IPS-18a (cell line): Measurements from ENCODE around the gene SDK2.

Source experiments
- H3K27ac ChIP-seq: one replicate; pipeline ENCODE4 v1.5.1; 2013; ENCODE audit warnings: low read length
- H3K27me3 ChIP-seq: one replicate; pipeline ENCODE4 v1.6.1; 2013; ENCODE audit warnings: mild to moderate bottlenecking, low read length; ENCODE audit not compliant: control insufficient read depth, insufficient read depth
- H3K36me3 ChIP-seq: one replicate; pipeline ENCODE4 v1.6.1; 2013; ENCODE audit warnings: low read depth, low read length; ENCODE audit not compliant: control insufficient read depth
- H3K4me1 ChIP-seq: one replicate; pipeline ENCODE4 v1.6.1; 2013; ENCODE audit warnings: low read depth, low read length; ENCODE audit not compliant: control insufficient read depth
- H3K4me3 ChIP-seq: one replicate; pipeline ENCODE4 v1.5.1; 2013; ENCODE audit warnings: low read length
- H3K9ac ChIP-seq: one replicate; pipeline ENCODE4 v1.6.1; 2013; ENCODE audit warnings: mild to moderate bottlenecking, low read length, moderate library complexity
- H3K9me3 ChIP-seq: one replicate; pipeline ENCODE4 v1.6.1; 2013; ENCODE audit warnings: low read depth, low read length; ENCODE audit not compliant: control insufficient read depth

Gene SDK2

DNA sequence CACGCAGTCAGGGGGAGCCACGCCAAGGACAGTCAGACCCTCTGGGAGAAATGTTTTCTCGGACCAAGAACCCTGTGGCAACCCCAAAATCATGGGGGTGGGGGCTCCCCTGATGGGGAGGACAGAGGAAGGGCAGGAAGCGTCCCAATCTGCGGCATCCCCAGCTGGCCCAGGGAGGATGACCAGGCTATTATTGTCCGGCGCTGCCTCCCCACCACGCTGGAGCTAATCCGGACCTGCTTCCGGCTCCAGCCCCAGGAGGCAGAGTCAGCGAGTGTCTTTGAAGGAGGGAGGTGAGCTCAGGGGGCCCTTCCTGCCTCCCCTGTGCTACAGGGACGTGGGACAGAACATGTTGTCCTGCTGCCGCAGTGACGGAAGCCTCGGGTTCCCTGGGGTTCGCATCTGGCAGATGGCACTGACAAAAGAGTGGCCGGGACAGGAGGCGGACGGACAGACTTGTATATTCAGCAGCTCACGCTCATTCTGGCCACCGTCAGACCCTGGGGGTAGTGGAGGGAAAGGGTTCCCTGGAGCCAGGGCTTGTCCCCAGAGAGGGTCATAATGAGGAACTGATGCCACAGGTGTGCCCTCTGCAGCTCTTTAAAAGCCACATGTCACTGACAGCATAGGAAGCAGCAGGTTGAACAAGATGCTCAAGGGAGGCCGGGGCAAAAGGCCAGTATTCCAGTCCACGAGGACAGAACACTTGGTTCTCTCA is 278.2 kb downstream of the SDK2 start:
- H3K27ac ChIP-seq = no peak overlapping the region
- peak overlapping the region; percentile 27 for H3K9ac ChIP-seq

DNA sequence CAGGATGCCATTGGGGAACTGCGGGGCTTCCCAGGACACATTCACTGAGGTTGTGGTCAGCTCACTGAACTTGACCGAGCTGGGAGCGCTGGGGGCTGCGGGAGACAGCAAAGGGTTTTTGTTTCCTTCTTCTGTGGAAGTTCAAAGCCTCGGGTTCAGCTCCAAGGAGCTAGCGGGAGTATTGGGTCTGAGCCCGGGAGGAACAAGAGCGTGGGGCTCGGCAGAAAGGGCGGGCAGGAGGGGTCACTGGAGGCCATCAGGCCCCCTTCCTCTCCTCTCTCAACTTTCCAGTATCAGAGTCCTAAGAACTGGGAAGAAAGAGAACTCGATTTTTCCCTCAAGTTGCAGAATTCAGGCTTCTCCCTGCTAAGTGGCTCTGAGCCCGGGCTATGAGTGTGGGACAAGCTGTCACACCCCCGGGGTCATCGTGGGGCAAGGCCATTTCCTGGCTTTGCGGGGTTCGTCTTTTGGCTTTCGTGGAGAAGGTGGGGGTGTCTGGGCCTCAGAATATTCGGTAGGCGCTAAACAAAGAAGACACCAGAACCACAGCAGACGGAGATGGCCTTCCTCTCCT is 278.9 kb downstream of the SDK2 start:
- H3K27ac ChIP-seq = no peak overlapping the region
- no peaks in the 10 kb centered on the region for H3K27me3 ChIP-seq
- no peaks in the 10 kb centered on the region for H3K9me3 ChIP-seq
- no peaks in the 10 kb centered on the region for H3K36me3 ChIP-seq
- no peak overlapping the region for H3K4me3 ChIP-seq
- H3K4me1 ChIP-seq = peaks cover 36% of the 10 kb centered on the region
- H3K9ac ChIP-seq = no peak overlapping the region

More for the DNA sequence above, 278.2 kb downstream of the SDK2 start:
- Histone ChIP-seq H3K27me3 (no peaks in the 10 kb centered on the region), H3K4me1 (peaks cover 29% of the 10 kb centered on the region), H3K4me3 (no peak overlapping the region), H3K36me3 (no peaks in the 10 kb centered on the region), H3K9me3 (no peaks in the 10 kb centered on the region)

DNA sequence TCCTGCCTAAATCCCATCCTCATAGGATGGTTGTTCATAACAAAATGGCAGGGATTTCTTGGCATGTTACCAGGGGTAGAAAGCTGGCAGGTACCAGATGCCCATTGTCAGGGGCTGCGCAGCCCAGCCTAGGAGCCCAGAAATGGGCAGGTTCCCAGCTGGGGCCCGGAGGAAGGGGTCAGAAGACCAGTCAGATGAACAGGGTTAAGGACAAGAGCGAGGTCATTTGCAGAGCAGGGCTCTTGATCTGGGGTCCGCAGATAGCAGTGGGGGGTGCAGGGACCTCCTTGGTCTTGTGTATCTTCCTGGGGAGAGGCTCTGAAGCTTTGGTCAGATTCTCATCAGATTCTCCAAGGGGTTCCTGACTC is 280.1 kb downstream of the SDK2 start:
- Histone ChIP-seq H3K4me1 (peaks cover 45% of the 10 kb centered on the region), H3K36me3 (no peaks in the 10 kb centered on the region), H3K27me3 (no peaks in the 10 kb centered on the region)

GRCh38 chr17:73363442-73364154 is 280.6 kb downstream of the SDK2 start:
- no peak overlapping the region for H3K4me3 ChIP-seq
- H3K27ac ChIP-seq = no peak overlapping the region
- H3K4me1 ChIP-seq = peaks cover 45% of the 10 kb centered on the region
- H3K9me3 ChIP-seq = no peaks in the 10 kb centered on the region
- H3K9ac ChIP-seq = no peak overlapping the region
- H3K36me3 ChIP-seq = no peaks in the 10 kb centered on the region
- H3K27me3 ChIP-seq = no peaks in the 10 kb centered on the region

More for the DNA sequence above, 280.1 kb downstream of the SDK2 start:
- no peaks in the 10 kb centered on the region for H3K9me3 ChIP-seq
- H3K4me3 ChIP-seq = no peak overlapping the region
- H3K9ac ChIP-seq = no peak overlapping the region
- H3K27ac ChIP-seq = no peak overlapping the region

DNA sequence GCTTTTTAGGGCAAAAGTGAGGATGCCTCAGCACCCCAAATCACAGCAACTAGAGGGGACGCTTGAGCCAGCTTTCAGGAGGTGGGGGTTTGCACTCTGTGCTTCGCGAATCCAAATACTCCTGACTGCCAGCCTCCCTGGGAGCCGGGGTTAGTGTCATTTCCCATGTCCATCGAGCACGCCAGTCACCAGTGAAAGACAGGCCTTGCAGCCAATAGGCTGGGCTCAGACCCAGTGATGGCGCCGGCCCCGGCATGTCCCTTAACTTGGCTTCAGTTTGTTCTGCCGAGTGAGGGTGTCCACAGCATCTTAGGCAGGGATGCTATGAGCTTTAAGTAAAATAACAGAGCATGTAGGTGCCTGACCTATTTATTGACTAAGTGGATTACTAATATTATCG is 281.5 kb downstream of the SDK2 start:
- Histone ChIP-seq H3K9me3 (no peaks in the 10 kb centered on the region), H3K4me3 (no peak overlapping the region), H3K36me3 (no peaks in the 10 kb centered on the region), H3K9ac (no peak overlapping the region), H3K4me1 (peaks cover 45% of the 10 kb centered on the region), H3K27me3 (no peaks in the 10 kb centered on the region), H3K27ac (no peak overlapping the region)

GRCh38 chr17:73360961-73361761 is 283.1 kb downstream of the SDK2 start:
- no peaks in the 10 kb centered on the region for H3K27me3 ChIP-seq
- H3K9me3 ChIP-seq = no peaks in the 10 kb centered on the region
- H3K36me3 ChIP-seq = no peaks in the 10 kb centered on the region
- H3K4me1 ChIP-seq = peaks cover 42% of the 10 kb centered on the region
- H3K9ac ChIP-seq = peak overlapping the region; percentile 38
- H3K4me3 ChIP-seq = peak overlapping the region; percentile 44
- no peak overlapping the region for H3K27ac ChIP-seq

GRCh38 chr17:73359987-73360410 is 284.2 kb downstream of the SDK2 start:
- Histone ChIP-seq H3K9me3 (no peaks in the 10 kb centered on the region), H3K4me1 (peaks cover 33% of the 10 kb centered on the region), H3K9ac (no peak overlapping the region), H3K4me3 (peak overlapping the region; percentile 44), H3K36me3 (no peaks in the 10 kb centered on the region), H3K27me3 (no peaks in the 10 kb centered on the region), H3K27ac (no peak overlapping the region)

- no peak overlapping the region for H3K9ac ChIP-seq
- no peaks in the 10 kb centered on the region for H3K9me3 ChIP-seq
- H3K4me3 ChIP-seq = no peak overlapping the region
- no peaks in the 10 kb centered on the region for H3K27me3 ChIP-seq
- H3K27ac ChIP-seq = no peak overlapping the region
- H3K4me1 ChIP-seq = peaks cover 33% of the 10 kb centered on the region
- H3K36me3 ChIP-seq = no peaks in the 10 kb centered on the region
Observed at GRCh38 chr17:73359352-73359751, 284.9 kb downstream of the SDK2 start.

DNA sequence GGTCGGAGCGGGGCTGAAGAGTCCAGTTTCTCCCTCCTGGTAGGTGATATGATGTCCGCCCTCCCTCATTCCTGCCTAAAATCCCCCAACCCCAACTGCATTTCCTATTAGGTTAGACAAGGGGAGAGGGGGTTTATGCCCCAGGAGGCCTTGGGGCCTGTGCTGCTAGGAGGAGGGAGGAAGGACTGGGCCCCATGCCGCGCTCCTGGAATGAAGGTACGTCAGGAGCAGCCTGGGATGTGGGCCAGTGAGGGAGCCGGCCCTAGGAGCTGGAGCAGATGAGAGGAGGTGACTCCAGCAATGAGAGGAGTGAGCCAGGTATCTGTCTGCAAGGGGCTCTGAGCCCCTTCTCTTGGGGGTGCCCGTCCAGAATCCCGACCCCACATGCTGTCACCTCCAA is 285.6 kb downstream of the SDK2 start:
- Histone ChIP-seq H3K9ac (no peak overlapping the region), H3K9me3 (no peaks in the 10 kb centered on the region), H3K4me1 (peaks cover 31% of the 10 kb centered on the region), H3K27me3 (no peaks in the 10 kb centered on the region), H3K4me3 (no peak overlapping the region), H3K27ac (no peak overlapping the region), H3K36me3 (no peaks in the 10 kb centered on the region)

DNA sequence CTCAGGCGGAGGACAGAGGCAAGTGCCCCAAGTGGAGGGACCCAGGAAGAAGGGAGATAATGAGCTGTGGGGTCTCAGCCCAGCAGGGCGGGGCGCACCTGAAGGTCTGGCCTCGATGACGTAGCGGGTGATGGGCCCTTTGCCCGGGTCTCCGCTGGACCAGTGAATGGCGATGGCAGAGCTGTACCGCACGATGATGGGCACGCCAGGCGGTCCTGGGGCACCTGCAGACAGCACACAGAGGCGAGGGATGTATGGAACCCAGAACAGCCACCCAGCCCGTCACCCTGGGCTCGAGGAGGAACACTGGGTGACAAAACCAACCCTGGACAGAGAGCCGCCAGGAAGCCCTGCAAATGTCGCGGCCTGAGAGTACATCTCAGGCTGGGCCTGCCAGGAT is 286.3 kb downstream of the SDK2 start:
- Histone ChIP-seq H3K9ac (no peak overlapping the region), H3K27ac (no peak overlapping the region), H3K9me3 (no peaks in the 10 kb centered on the region), H3K4me1 (peaks cover 29% of the 10 kb centered on the region), H3K27me3 (no peaks in the 10 kb centered on the region), H3K36me3 (no peaks in the 10 kb centered on the region), H3K4me3 (no peak overlapping the region)

DNA sequence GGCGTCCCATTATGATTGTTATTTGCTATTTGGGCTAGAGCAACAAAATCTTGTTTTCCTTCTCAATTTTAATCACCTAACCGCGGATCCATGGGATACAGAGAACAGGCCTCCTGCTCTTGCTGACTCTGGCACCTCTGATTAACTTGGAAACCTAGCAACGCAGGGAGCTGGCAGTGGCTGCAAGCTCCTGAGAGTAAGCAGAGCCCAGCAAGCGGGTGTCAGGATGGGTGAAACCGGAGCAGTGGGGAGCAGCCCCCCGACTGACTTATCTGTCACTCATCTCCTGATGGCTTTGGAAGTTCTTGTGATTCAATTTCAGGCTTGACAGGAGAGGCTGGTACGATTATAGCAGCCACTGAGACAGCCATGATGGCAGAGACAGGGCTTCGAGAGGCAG is 286.9 kb downstream of the SDK2 start:
- no peak overlapping the region for H3K4me3 ChIP-seq
- peaks cover 28% of the 10 kb centered on the region for H3K4me1 ChIP-seq
- H3K36me3 ChIP-seq = no peaks in the 10 kb centered on the region
- no peaks in the 10 kb centered on the region for H3K9me3 ChIP-seq
- H3K27ac ChIP-seq = no peak overlapping the region
- H3K9ac ChIP-seq = no peak overlapping the region
- H3K27me3 ChIP-seq = no peaks in the 10 kb centered on the region
